H1 (cell line): Measurements from ENCODE around the gene TGFB2. TPM values are rescaled to one million over a fixed set of nuclear protein-coding genes. Genes with fewer than 3 reads are reported as not detected.

Experiments used
- CTCF ChIA-PET: fragments of 300-600 bp; sonication (Branson Sonifier 250); formaldehyde crosslinking; loops from one replicate; lab custom pipeline; 2021; ENCODE audit not compliant: partially characterized antibody; lab: Charles Lee
- POLR2A ChIA-PET: fragments of 300-600 bp; sonication (Branson Sonifier 250); formaldehyde crosslinking; loops from one replicate; lab custom pipeline; 2021; ENCODE audit warnings: inconsistent platforms; ENCODE audit not compliant: partially characterized antibody; lab: Charles Lee
- DNase-seq, 2 experiments: peaks; one replicate each; pipeline versions ENCODE4 v3.0.0 to v3.0.0-alpha.2; 2010 to 2022; ENCODE audit warnings: low spot score in 2 of 2, low read depth in 1 of 2, mixed read lengths in 1 of 2
- FAIRE-seq: peaks from 2 replicates; lab custom pipeline; 2011; peaks lifted over from hg19 to GRCh38; lab: Jason Lieb, UNC
- H2AFZ ChIP-seq: 2 replicates; pipeline ENCODE4 v1.8.1; 2012; ENCODE audit warnings: low read length, inconsistent platforms
- H2AK5ac ChIP-seq: 2 replicates; pipeline ENCODE4 v1.6.1; 2013; ENCODE audit warnings: low read depth, low read length
- H2BK120ac ChIP-seq: replicated peaks from 2 replicates; pipeline ENCODE3; 2013; ENCODE audit warnings: low read depth, low read length, inconsistent platforms
- H2BK12ac ChIP-seq: 2 replicates; pipeline ENCODE4 v1.6.1; 2013; ENCODE audit warnings: low read depth, low read length
- H2BK15ac ChIP-seq: 2 replicates; pipeline ENCODE4 v1.6.1; 2013; ENCODE audit warnings: low read length
- H2BK20ac ChIP-seq: 2 replicates; pipeline ENCODE4 v1.6.1; 2013; ENCODE audit warnings: low read length
- H2BK5ac ChIP-seq: 2 replicates; pipeline ENCODE4 v1.6.1; 2013; ENCODE audit warnings: low read depth, low read length
- H3K14ac ChIP-seq: 2 replicates; pipeline ENCODE4 v1.6.1; 2013; ENCODE audit warnings: inconsistent platforms; ENCODE audit not compliant: insufficient read length
- H3K18ac ChIP-seq: 2 replicates; pipeline ENCODE4 v1.6.1; 2013; ENCODE audit warnings: low read length; ENCODE audit errors: extremely low read depth
- H3K23ac ChIP-seq: 2 replicates; pipeline ENCODE4 v1.6.1; 2013; ENCODE audit warnings: inconsistent platforms; ENCODE audit not compliant: insufficient read length
- H3K23me2 ChIP-seq: 2 replicates; pipeline ENCODE4 v1.6.1; 2013; ENCODE audit warnings: low read depth, low read length
- H3K27ac ChIP-seq: 2 replicates; pipeline ENCODE4 v1.6.1; 2011; ENCODE audit warnings: low read depth, low read length, inconsistent platforms
- H3K27me3 ChIP-seq, 4 experiments: replicated peaks in 1 of 4; 1 replicate in 1 of 4; 2 replicates in 3 of 4; pipeline versions ENCODE4 v1.6.1 to v1.8.1; 2011 to 2013; ENCODE audit warnings: low read length in 3 of 4, mild to moderate bottlenecking in 3 of 4, inconsistent platforms in 2 of 4, mixed read lengths in 2 of 4, moderate library complexity in 1 of 4; ENCODE audit not compliant: control insufficient read depth in 3 of 4, insufficient read depth in 3 of 4; ENCODE audit errors: extremely low read depth in 1 of 4
- H3K36me3 ChIP-seq, 4 experiments: 2 replicates each; pipeline versions ENCODE4 v1.6.1 to v1.8.1; 2011 to 2013; ENCODE audit warnings: mild to moderate bottlenecking in 4 of 4, low read length in 3 of 4, moderate library complexity in 2 of 4, control low read depth in 1 of 4, inconsistent platforms in 1 of 4; ENCODE audit not compliant: insufficient read depth in 4 of 4, control insufficient read depth in 2 of 4
- H3K4ac ChIP-seq: replicated peaks from 2 replicates; pipeline ENCODE3; 2013; ENCODE audit warnings: low read length, low read depth, mixed read lengths, inconsistent platforms; ENCODE audit not compliant: insufficient read length
- H3K4me1 ChIP-seq, 4 experiments: replicated peaks in 1 of 4; 1 replicate in 1 of 4; 2 replicates in 3 of 4; pipeline versions ENCODE4 v1.6.1 to v1.8.1; 2011 to 2013; ENCODE audit warnings: low read length in 3 of 4, inconsistent platforms in 2 of 4, mixed read lengths in 1 of 4; ENCODE audit not compliant: insufficient read depth in 4 of 4, control insufficient read depth in 3 of 4
- H3K4me2 ChIP-seq, 2 experiments: 2 replicates each; pipeline versions ENCODE4 v1.6.1 to v1.8.1; 2011 to 2013; ENCODE audit warnings: low read depth in 2 of 2, low read length in 2 of 2, control low read depth in 1 of 2, inconsistent platforms in 1 of 2, mild to moderate bottlenecking in 1 of 2; ENCODE audit not compliant: insufficient read depth in 1 of 2
- H3K4me3 ChIP-seq, 4 experiments: fragments of 200-600, 300-600 bp in 1 of 4; sonication (generic), shearing (Covaris generic), sonication (Bioruptor Twin) in 1 of 4; 2 replicates each; pipeline versions ENCODE4 v1.5.1 to v1.8.1; 2011 to 2016; ENCODE audit warnings: low read length in 4 of 4, low read depth in 3 of 4, control low read depth in 2 of 4, inconsistent platforms in 2 of 4, mild to moderate bottlenecking in 2 of 4, mixed read lengths in 1 of 4, moderate library complexity in 1 of 4; ENCODE audit not compliant: insufficient read depth in 2 of 4; ENCODE audit errors: extremely low read depth in 1 of 4
- H3K56ac ChIP-seq: replicated peaks from 2 replicates; pipeline ENCODE3; 2013; ENCODE audit warnings: low read depth, mild to moderate bottlenecking, mixed read lengths, low read length, inconsistent platforms; ENCODE audit not compliant: insufficient read length
- H3K79me1 ChIP-seq: 2 replicates; pipeline ENCODE4 v1.6.1; 2013; ENCODE audit warnings: low read depth, low read length, control low read depth
- H3K79me2 ChIP-seq, 2 experiments: 2 replicates each; pipeline versions ENCODE4 v1.6.1 to v1.8.1; 2012 to 2013; ENCODE audit warnings: low read length in 2 of 2, mild to moderate bottlenecking in 2 of 2, inconsistent platforms in 1 of 2; ENCODE audit not compliant: insufficient read depth in 2 of 2, control insufficient read depth in 1 of 2
- H3K9ac ChIP-seq, 4 experiments: replicated peaks in 1 of 4; 1 replicate in 1 of 4; 2 replicates in 3 of 4; pipeline versions ENCODE4 v1.6.1 to v1.8.1; 2011 to 2013; ENCODE audit warnings: low read depth in 3 of 4, low read length in 3 of 4, control low read depth in 2 of 4, mild to moderate bottlenecking in 2 of 4, moderate library complexity in 2 of 4, inconsistent platforms in 1 of 4; ENCODE audit errors: extremely low read depth in 1 of 4
- H3K9me3 ChIP-seq, 2 experiments: 2 replicates each; pipeline versions ENCODE4 v1.6.1 to v1.8.1; 2012 to 2013; ENCODE audit warnings: mild to moderate bottlenecking in 2 of 2, moderate library complexity in 2 of 2, control low read depth in 1 of 2, inconsistent platforms in 1 of 2, low read depth in 1 of 2, low read length in 1 of 2, mixed read lengths in 1 of 2; ENCODE audit not compliant: insufficient read depth in 2 of 2
- H4K20me1 ChIP-seq, 2 experiments: replicated peaks in 1 of 2; 2 replicates each; pipeline versions ENCODE3 to v1.8.1; 2011 to 2013; ENCODE audit warnings: inconsistent platforms in 2 of 2, low read length in 2 of 2, mild to moderate bottlenecking in 1 of 2; ENCODE audit not compliant: insufficient read depth in 2 of 2, control insufficient read depth in 1 of 2
- H4K5ac ChIP-seq: 2 replicates; pipeline ENCODE4 v1.6.1; 2013; ENCODE audit warnings: low read length, low read depth, mixed read lengths, inconsistent platforms; ENCODE audit not compliant: insufficient read length
- H4K8ac ChIP-seq: 2 replicates; pipeline ENCODE4 v1.8.0; 2013; ENCODE audit warnings: mild to moderate bottlenecking, moderate library complexity, low read length, inconsistent platforms; ENCODE audit not compliant: insufficient read depth; ENCODE audit errors: extremely low read depth
- H4K91ac ChIP-seq: replicated peaks from 2 replicates; pipeline ENCODE3; 2013; ENCODE audit warnings: low read length, mixed read lengths, inconsistent platforms; ENCODE audit not compliant: insufficient read length
- TEAD4 ChIP-seq: IDR thresholded peaks from 2 replicates; pipeline ENCODE4 v1.6.1; 2012; ENCODE audit warnings: low read depth, low read length, inconsistent platforms, mixed read lengths
- WGBS, 2 experiments: shearing (Covaris generic) in 1 of 2; methylation state at CpG; one replicate each; pipeline versions ENCODE4 v1.1.6 to v1.1.7; 2013 to 2015; ENCODE audit warnings: low lambda C conversion rate in 2 of 2, mixed read lengths in 2 of 2, inconsistent platforms in 1 of 2, low coverage in 1 of 2, missing lambda C conversion rate in 1 of 2; ENCODE audit not compliant: insufficient replicate concordance in 2 of 2, insufficient coverage in 1 of 2, insufficient read length in 1 of 2; ENCODE audit errors: extremely low coverage in 1 of 2, missing lambda C conversion rate in 1 of 2; 5-methylcytosine and 5-hydroxymethylcytosine counted together
- polyA plus RNA-seq, 7 experiments: library from polyadenylated mRNA; depleted of rRNA in 3 of 7; stranded (reverse) in 5 of 7; unstranded in 2 of 7; fragments of >200 nt in 5 of 7; fragments of 200-250 nt in 2 of 7; gene quantifications; 1 replicate in 5 of 7; 2 replicates in 1 of 7; 4 replicates in 1 of 7; pipeline versions ENCODE4 v1.2.1 to v1.2.3, GENCODE V29; 2011 to 2013; ENCODE audit warnings: missing spikeins in 2 of 7, mixed read lengths in 2 of 7
- total RNA-seq: library from RNA; stranded (reverse); fragmentation: NEBNext Ultra II Directional; extraction: Animal tissue kit (Norgen Biotek cat#: 25700); gene quantifications from 2 replicates; pipeline ENCODE4 v1.2.1, GENCODE V29; 2021
- TF ChIP-seq, protein P1 (sequence below): IDR thresholded peaks from 2 replicates; pipeline ENCODE4 v1.6.1; 2011; ENCODE audit warnings: low read depth, mild to moderate bottlenecking, low read length; ENCODE audit not compliant: insufficient read depth

TGFB2 gene
- total and polyA plus RNA-seq, 2 of the 8 experiments (the other 6 are each of a cell fraction or from before 2014, with no cell fraction given): 0.26 to 0.84 TPM

DNA sequence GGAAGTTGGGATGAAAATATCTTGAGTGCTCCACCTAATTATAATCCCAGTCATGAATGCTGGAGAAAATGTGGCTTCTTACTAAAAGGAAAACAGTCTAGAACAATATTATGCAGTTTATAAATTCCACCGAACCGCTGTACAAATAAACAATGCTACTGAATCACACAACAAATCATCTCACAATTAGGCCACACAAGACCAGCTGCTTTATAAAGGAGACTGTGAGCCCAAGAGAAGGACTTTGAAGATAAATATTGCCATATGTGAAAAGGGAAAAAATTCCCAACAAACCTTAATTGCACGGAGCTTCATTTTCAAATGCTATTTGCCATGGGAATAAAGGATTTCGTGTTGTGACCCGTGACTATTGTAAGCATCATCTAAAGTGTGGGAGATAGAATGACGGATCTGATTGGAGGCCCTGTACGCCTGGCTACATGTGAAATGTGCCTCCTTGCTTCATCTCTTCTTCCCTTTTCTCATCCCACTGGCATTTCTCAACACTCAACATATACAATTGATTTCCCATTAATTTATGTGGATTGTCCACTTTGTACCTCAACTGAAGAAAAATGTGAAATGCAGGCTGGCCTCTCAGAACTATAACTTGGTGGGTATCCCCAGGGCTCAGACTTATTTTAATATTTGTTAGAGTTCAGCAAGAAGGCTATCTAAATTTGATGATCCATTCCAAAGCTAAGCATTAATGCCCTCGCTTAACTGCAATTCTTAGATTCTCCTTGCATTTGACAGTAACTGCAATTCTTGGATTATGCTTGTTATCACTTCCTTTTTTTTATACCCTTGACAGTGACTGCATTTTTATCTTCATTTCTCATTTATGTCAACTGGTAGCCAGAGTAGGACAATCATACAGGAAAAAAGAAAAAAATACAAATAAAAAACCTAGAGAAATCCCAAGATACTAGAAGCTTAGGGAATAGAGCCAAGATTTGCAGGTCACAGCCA is 122.3 kb downstream of the TGFB2 start:
- Histone ChIP-seq H3K27ac (no peak overlapping the region), H3K4me2 (no peak overlapping the region), H3K4me3 (no peak overlapping the region), H3K27me3 (no peaks in the 10 kb centered on the region), H3K4ac (no peak overlapping the region), H4K5ac (no peak overlapping the region), H2BK12ac (no peak overlapping the region), H2AFZ (no peak overlapping the region), H3K4me1 (no peaks in the 10 kb centered on the region), H4K20me1 (no peaks in the 10 kb centered on the region), H3K14ac (no peak overlapping the region), H3K79me2 (no peaks in the 10 kb centered on the region), H2AK5ac (no peak overlapping the region), H3K56ac (no peak overlapping the region), H3K9ac (no peak overlapping the region), H3K23ac (no peak overlapping the region), H3K18ac (no peak overlapping the region), H3K9me3 (no peaks in the 10 kb centered on the region), H2BK120ac (no peak overlapping the region), H3K79me1 (no peaks in the 10 kb centered on the region), H4K8ac (no peak overlapping the region), H3K36me3 (no peaks in the 10 kb centered on the region), H2BK15ac (no peak overlapping the region), H4K91ac (no peak overlapping the region), H2BK5ac (no peak overlapping the region), H3K23me2 (no peaks in the 10 kb centered on the region), H2BK20ac (no peak overlapping the region)
- TF ChIP-seq, protein P1, sequence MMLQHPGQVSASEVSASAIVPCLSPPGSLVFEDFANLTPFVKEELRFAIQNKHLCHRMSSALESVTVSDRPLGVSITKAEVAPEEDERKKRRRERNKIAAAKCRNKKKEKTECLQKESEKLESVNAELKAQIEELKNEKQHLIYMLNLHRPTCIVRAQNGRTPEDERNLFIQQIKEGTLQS: no peak
- TF ChIP-seq TEAD4: no peak
- ChIA-PET POLR2A (no interaction called here), CTCF (interaction anchor here (0.7 to 1.8 kb wide), 2 partner anchors 7 to 49 kb away, joined by 3 to 4 read pairs; no protein-coding TSS in a partner anchor)
- no peak for FAIRE-seq
- no peak for DNase-seq
- WGBS, 2 experiments: 97% methylated on average over 8 of the region's 8 CpGs; no CpG with 5 or more reads in 1 of the 2 experiments
